T-helper 9 cell (primary cell): Measurements from ENCODE around the gene SEMA4D.

ENCODE experiments used
- DNase-seq: peaks from one replicate; pipeline ENCODE4 v3.0.0-alpha.2; 2020

The SEMA4D gene

GRCh38 chr9:89500008-89500407 lies 2.1 kb upstream of the SEMA4D start:
- no peak for DNase-seq

GRCh38 chr9:89498852-89499480 lies 1.1 kb upstream of the SEMA4D start:
- DNase-seq, result peak; percentile 37

- DNase-seq, result no peak
These were observed 503 bp downstream of the SEMA4D start for GRCh38 chr9:89497257-89497963.

GRCh38 chr9:89496645-89497256 lies 1.2 kb downstream of the SEMA4D start:
- no peak for DNase-seq

- no peak for DNase-seq
These were observed 1.9 kb downstream of the SEMA4D start for GRCh38 chr9:89495824-89496560.

- DNase-seq, result no peak
These were observed 3.7 kb downstream of the SEMA4D start for GRCh38 chr9:89494199-89494598.

GRCh38 chr9:89493671-89494070 lies 4.2 kb downstream of the SEMA4D start:
- DNase-seq, result no peak

GRCh38 chr9:89493181-89493580 lies 4.7 kb downstream of the SEMA4D start:
- DNase-seq, result no peak

- no peak for DNase-seq
These were observed 5.3 kb downstream of the SEMA4D start for GRCh38 chr9:89492586-89492985.

- DNase-seq, result no peak
These were observed 6.2 kb downstream of the SEMA4D start for GRCh38 chr9:89491694-89492093.

GRCh38 chr9:89489548-89490530 lies 8.1 kb downstream of the SEMA4D start:
- DNase-seq, result no peak

GRCh38 chr9:89488936-89489335 lies 9.0 kb downstream of the SEMA4D start:
- DNase-seq, result no peak

- DNase-seq, result no peak
These were observed 9.8 kb downstream of the SEMA4D start for GRCh38 chr9:89488131-89488530.

GRCh38 chr9:89486681-89487080 lies 11.2 kb downstream of the SEMA4D start:
- DNase-seq, result no peak

GRCh38 chr9:89484475-89485404 lies 13.2 kb downstream of the SEMA4D start:
- DNase-seq, result no peak

- peak; percentile 61 for DNase-seq
These were observed 14.1 kb downstream of the SEMA4D start for GRCh38 chr9:89483592-89484474.

GRCh38 chr9:89482901-89483361 lies 15.0 kb downstream of the SEMA4D start:
- no peak for DNase-seq

GRCh38 chr9:89482056-89482851 lies 15.7 kb downstream of the SEMA4D start:
- DNase-seq, result no peak

- DNase-seq, result no peak
These were observed 16.4 kb downstream of the SEMA4D start for GRCh38 chr9:89481538-89481915.
